ENCODE results near the gene SP2. TPM values are rescaled to one million over a fixed set of nuclear protein-coding genes. Genes with fewer than 3 reads are reported as not detected.

Gene SP2
- total and polyA plus RNA-seq, 3 experiments from 2014 or later: 13.4 to 22.1 (median 21.5) TPM

DNA sequence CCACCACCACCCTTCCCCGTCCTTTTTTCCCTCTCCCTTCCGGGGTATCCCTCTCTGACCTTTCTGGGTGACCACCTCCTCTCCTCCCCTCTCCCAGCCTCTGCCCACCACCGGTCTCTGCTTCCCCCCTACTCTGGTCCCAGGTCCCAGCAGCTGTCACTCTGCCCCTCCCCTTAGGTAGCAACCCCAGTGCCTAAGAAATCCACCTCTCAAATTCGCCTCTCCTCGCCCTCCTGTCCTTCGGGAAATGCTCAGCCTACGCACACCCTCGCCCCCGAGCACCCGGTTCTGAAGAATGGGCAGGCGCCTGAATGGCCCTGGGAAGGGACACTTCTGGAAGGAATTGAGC lies 44.3 kb upstream of the SP2 start:
- no peaks in the 10 kb centered on the region for H3K9me3 ChIP-seq (ENCODE audit: low read length)
- Mint-ChIP-seq H3K36me3 (no peaks in the 10 kb centered on the region), H3K27ac (no peak overlapping the region), H3K27me3 (peaks cover 51 to 84% of the 10 kb centered on the region in 2 donors), H3K9me3 (peaks cover 0 to 2% (median 0%) of the 10 kb centered on the region in 5 donors), H3K4me3 (peak overlapping the region in 5 of 7 donors; percentile 33 to 65 (median 46)), H3K4me1 (peaks cover 14 to 26% (median 18%) of the 10 kb centered on the region in 3 donors)
- no peaks in the 10 kb centered on the region for H3K36me3 ChIP-seq (ENCODE audit: insufficient read depth, low read length)
- no peak overlapping the region for H3K4me3 ChIP-seq (ENCODE audit: low read length)
- POLR2A ChIA-PET: no interaction called here
- H3K4me1 ChIP-seq (ENCODE audit: insufficient read depth, low read length): peaks cover 30% of the 10 kb centered on the region
- peak overlapping the region; percentile 39 for H3K27ac ChIP-seq (ENCODE audit: low read depth, low read length)
- CTCF ChIA-PET: interaction anchor here (1.0 to 14.0 kb wide), 2 partner anchors 11 to 38 kb away, joined by 4 to 314 read pairs; partner anchors contain the start of genes SCRN2 and SP2
- H3K27me3 ChIP-seq (ENCODE audit: insufficient read depth, low read length, poor library complexity, severe bottlenecking): peaks cover 60% of the 10 kb centered on the region
- no peak for DNase-seq

DNA sequence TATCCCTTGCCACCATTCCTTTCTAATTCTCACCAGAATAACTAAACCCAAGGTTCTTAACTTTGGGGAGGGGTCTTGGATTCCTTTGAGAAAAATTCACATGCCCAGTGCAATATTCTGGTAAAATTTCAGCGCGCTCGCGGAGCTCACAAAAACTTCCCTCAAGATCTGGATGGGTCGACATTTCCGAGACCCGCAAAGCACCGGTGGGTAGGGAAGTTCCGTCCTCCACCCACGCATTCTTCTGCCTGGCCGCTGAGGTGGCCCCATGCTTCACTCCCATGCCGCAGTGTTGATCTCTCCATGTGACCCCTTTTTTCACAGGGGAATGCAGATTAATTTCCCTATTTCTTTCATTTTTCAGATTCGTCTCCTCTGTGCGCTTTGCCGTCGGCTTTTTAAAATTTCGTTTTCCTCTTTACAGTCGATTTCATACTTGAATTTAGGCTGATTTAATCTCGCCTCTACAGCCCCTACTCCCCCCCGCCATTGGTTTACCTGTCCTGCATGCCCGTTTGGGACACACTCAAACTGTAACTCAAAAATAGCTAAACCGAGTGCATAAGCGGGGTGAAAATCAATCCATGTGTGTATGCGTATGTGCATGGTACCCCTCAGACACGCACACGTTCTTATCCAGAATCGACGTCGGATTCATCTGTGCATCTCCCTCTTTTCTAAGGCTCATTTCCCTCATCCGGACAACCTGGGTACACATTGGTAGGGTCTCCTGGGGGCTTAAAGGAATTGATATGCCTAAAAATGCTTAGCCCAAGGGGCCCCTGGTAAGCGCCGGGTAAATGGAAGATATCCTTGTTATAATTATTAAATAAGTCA lies 43.7 kb upstream of the SP2 start:
- Mint-ChIP-seq H3K36me3 (no peaks in the 10 kb centered on the region), H3K9me3 (peaks cover 0 to 2% (median 0%) of the 10 kb centered on the region in 5 donors), H3K4me3 (peak overlapping the region; percentile 13 to 65 (median 46)), H3K4me1 (peaks cover 14 to 20% (median 18%) of the 10 kb centered on the region in 3 donors), H3K27me3 (peaks cover 53 to 83% of the 10 kb centered on the region in 2 donors), H3K27ac (peak overlapping the region in 1 of 8 donors; percentile 39)
- ChIA-PET CTCF (interaction anchor here (0.6 to 14.0 kb wide), 3 partner anchors 10 to 38 kb away, joined by 3 to 314 read pairs (median 4); partner anchors contain the start of genes SCRN2 and SP2), POLR2A (no interaction called here)
- Histone ChIP-seq H3K9me3 (ENCODE audit: low read length) (no peaks in the 10 kb centered on the region), H3K27me3 (ENCODE audit: insufficient read depth, low read length, poor library complexity, severe bottlenecking) (peaks cover 54% of the 10 kb centered on the region), H3K36me3 (ENCODE audit: insufficient read depth, low read length) (no peaks in the 10 kb centered on the region), H3K4me1 (ENCODE audit: insufficient read depth, low read length) (peaks cover 25% of the 10 kb centered on the region), H3K27ac (ENCODE audit: low read depth, low read length) (peak overlapping the region; percentile 39), H3K4me3 (ENCODE audit: low read length) (no peak overlapping the region)
- no peak for DNase-seq

DNA sequence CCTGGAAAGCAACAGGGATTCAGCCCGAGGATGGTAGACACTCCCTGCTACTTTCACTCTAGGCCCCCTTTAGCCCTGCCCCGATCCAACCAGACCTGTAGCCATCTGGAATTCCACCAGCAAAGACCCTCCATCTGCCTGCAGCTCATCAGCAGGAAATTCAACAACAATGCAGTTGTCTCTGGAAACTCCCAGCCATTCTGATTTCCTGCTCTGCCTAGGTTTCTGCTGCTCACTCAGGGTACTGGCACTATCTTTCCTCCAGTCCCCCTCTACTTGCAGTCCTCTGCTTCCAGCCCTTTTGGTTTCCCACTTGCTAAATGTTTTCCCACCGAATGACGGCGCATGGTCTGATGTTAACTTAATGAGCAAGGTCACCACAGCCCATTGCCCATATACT lies 42.4 kb upstream of the SP2 start:
- Mint-ChIP-seq H3K4me3 (peak overlapping the region in 2 of 7 donors; percentile 9 to 26), H3K4me1 (peaks cover 14 to 19% (median 18%) of the 10 kb centered on the region in 3 donors), H3K9me3 (peaks cover 0 to 2% (median 0%) of the 10 kb centered on the region in 5 donors), H3K27me3 (peaks cover 52 to 79% of the 10 kb centered on the region in 2 donors), H3K36me3 (no peaks in the 10 kb centered on the region), H3K27ac (no peak overlapping the region)
- Histone ChIP-seq H3K27me3 (ENCODE audit: insufficient read depth, low read length, poor library complexity, severe bottlenecking) (peaks cover 41% of the 10 kb centered on the region), H3K4me1 (ENCODE audit: insufficient read depth, low read length) (peaks cover 19% of the 10 kb centered on the region), H3K36me3 (ENCODE audit: insufficient read depth, low read length) (no peaks in the 10 kb centered on the region), H3K9me3 (ENCODE audit: low read length) (no peaks in the 10 kb centered on the region), H3K27ac (ENCODE audit: low read depth, low read length) (no peak overlapping the region), H3K4me3 (ENCODE audit: low read length) (no peak overlapping the region)
- no peak for DNase-seq
- ChIA-PET POLR2A (no interaction called here), CTCF (interaction anchor here (1.9 to 14.0 kb wide), 2 partner anchors 12 to 36 kb away, joined by 6 to 314 read pairs; partner anchors contain the start of genes SCRN2 and SP2)

DNA sequence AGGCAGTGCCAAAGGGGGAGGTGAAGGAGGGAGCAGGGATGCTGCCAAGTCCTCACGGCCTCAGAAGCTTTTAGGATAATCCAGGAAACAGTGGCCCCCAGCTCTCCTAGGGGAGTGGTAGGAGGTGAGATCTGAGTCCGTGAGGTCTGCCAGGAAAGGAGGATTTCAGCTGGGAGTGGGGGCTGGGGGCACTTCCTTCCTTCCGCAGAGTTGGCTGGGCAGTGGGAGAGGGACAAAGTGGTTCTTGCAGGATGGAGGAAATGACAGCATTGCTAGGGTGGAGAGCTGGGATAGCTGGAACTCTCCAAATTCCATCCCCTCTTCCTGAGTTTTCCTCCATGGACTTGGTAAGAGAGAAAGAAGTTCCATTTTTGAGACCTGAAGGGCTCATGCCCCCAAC lies 40.3 kb upstream of the SP2 start:
- POLR2A ChIA-PET: no interaction called here
- H3K9me3 ChIP-seq (ENCODE audit: low read length): no peaks in the 10 kb centered on the region
- H3K36me3 ChIP-seq (ENCODE audit: insufficient read depth, low read length): no peaks in the 10 kb centered on the region
- peaks cover 21% of the 10 kb centered on the region for H3K27me3 ChIP-seq (ENCODE audit: insufficient read depth, low read length, poor library complexity, severe bottlenecking)
- CTCF ChIA-PET: interaction anchor here (1.2 to 1.7 kb wide), 5 partner anchors 14 to 41 kb away, joined by 3 to 4 read pairs (median 3); partner anchors contain the start of gene MRPL10
- H3K27ac ChIP-seq (ENCODE audit: low read depth, low read length): no peak overlapping the region
- Mint-ChIP-seq H3K27me3 (peaks cover 41 to 74% of the 10 kb centered on the region in 2 donors), H3K4me1 (peaks cover 8 to 13% (median 12%) of the 10 kb centered on the region in 3 donors), H3K4me3 (no peak overlapping the region), H3K9me3 (peaks cover 0 to 2% (median 0%) of the 10 kb centered on the region in 5 donors), H3K36me3 (no peaks in the 10 kb centered on the region), H3K27ac (no peak overlapping the region)
- peaks cover 12% of the 10 kb centered on the region for H3K4me1 ChIP-seq (ENCODE audit: insufficient read depth, low read length)
- DNase-seq: no peak
- no peak overlapping the region for H3K4me3 ChIP-seq (ENCODE audit: low read length)

DNA sequence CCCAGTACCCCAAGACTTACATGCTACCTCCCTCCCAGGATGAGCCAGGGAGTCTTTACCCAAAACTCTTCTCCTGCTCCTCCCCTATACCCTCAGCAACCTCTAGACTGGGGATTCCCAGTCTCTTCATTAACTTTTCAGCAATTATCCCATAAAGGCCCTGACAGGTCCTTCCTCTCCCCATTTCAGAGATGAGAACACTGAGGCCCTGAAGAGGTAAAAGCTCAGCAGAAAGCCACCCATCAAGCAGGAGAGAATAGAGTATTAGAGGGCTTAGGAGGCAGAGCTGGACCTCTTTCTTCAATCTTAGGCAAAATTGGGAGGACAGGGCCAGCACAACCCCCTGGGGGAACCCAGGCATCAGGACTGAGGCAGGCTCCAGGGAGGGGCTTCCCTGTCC lies 39.2 kb upstream of the SP2 start:
- no peaks in the 10 kb centered on the region for H3K9me3 ChIP-seq (ENCODE audit: low read length)
- Mint-ChIP-seq H3K4me3 (no peak overlapping the region), H3K4me1 (peaks cover 7 to 8% (median 8%) of the 10 kb centered on the region in 3 donors), H3K27me3 (peaks cover 36 to 71% of the 10 kb centered on the region in 2 donors), H3K9me3 (peaks cover 0 to 2% (median 0%) of the 10 kb centered on the region in 5 donors), H3K27ac (no peak overlapping the region), H3K36me3 (no peaks in the 10 kb centered on the region)
- POLR2A ChIA-PET: no interaction called here
- no peak overlapping the region for H3K27ac ChIP-seq (ENCODE audit: low read depth, low read length)
- no peak overlapping the region for H3K4me3 ChIP-seq (ENCODE audit: low read length)
- no peak for DNase-seq
- peaks cover 16% of the 10 kb centered on the region for H3K27me3 ChIP-seq (ENCODE audit: insufficient read depth, low read length, poor library complexity, severe bottlenecking)
- peaks cover 7% of the 10 kb centered on the region for H3K4me1 ChIP-seq (ENCODE audit: insufficient read depth, low read length)
- H3K36me3 ChIP-seq (ENCODE audit: insufficient read depth, low read length): no peaks in the 10 kb centered on the region
- CTCF ChIA-PET: interaction anchor here (1.2 to 1.7 kb wide), 2 partner anchors 15 to 40 kb away, joined by 3 read pairs; no protein-coding TSS in a partner anchor

DNA sequence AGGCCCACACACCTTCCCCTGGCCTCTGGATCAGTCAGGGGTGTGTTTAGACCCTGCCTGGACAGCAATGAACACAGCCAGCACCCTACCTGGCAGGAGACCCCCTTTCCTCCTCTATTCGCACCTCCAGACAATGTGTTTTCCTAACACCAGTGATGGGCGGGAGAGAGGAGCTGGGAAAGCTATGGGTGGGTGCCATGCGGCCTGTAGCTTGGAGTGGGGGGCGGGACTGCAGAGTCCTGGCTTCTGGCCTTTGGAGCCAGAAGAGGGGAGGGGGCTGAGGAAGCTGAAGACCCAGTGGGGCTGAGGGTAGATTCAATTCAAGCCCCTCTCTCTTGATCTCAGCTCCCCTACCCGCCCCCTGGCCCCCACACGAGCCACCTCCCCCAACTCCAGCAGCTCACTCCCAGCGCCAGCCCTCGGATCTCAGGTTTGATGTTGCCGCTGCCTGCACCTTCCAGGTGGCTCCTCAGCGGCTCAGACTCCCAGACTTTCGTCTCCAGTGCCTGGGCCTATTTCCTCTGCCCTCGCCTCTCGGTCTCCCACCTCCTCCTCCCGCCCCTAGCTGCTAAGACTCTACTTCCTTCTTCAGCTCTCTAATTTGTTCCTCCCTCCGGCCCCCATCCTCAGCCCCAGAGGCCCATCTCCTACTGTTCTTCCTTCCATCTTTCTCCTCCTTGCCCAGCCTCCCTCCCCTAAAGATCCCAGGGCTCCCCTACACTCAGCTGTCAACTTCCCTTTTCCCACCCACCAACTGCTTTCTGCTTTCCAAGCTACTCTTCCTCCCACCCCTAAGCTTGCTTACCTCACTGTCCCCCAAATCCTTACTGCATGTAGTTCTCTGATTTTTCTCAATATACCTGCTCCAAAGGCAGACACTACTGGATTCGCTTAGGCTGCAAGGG lies 38.2 kb upstream of the SP2 start:
- no peaks in the 10 kb centered on the region for H3K9me3 Mint-ChIP-seq
- POLR2A ChIA-PET: no interaction called here
- H3K27ac Mint-ChIP-seq: no peak overlapping the region
- CTCF ChIA-PET: interaction anchor here (1.7 to 2.6 kb wide), 2 partner anchors 32 to 39 kb away, joined by 3 to 12 read pairs; no protein-coding TSS in a partner anchor
- Histone ChIP-seq H3K4me1 (ENCODE audit: insufficient read depth, low read length) (peaks cover 3% of the 10 kb centered on the region), H3K9me3 (ENCODE audit: low read length) (no peaks in the 10 kb centered on the region), H3K4me3 (ENCODE audit: low read length) (no peak overlapping the region), H3K27ac (ENCODE audit: low read depth, low read length) (no peak overlapping the region), H3K36me3 (ENCODE audit: insufficient read depth, low read length) (no peaks in the 10 kb centered on the region), H3K27me3 (ENCODE audit: insufficient read depth, low read length, poor library complexity, severe bottlenecking) (peaks cover 6% of the 10 kb centered on the region)
- no peak for DNase-seq
- no peaks in the 10 kb centered on the region for H3K36me3 Mint-ChIP-seq
- H3K27me3 Mint-ChIP-seq: peaks cover 30 to 61% of the 10 kb centered on the region in 2 donors
- H3K4me3 Mint-ChIP-seq: no peak overlapping the region
- no peaks in the 10 kb centered on the region for H3K4me1 Mint-ChIP-seq

DNA sequence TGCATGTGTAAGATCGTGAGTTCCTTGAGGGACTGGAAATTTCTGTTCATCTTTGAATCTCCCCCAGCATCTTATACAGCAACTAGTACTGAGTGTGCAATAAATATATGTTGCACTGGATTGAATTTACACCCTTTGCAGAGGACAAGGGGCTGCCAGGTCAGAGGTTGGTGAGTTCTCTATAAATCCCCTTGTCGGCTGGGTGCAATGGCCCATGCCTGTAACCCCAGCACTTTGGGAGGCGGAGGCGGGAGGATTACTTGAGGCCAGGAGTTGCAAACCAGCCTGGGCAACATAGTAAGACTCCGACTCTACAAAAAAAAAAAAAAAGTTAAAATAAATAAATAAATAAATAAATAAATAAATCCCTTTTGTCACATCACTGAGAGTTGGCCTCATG lies 35.6 kb upstream of the SP2 start:
- H3K27me3 Mint-ChIP-seq: peaks cover 14 to 39% of the 10 kb centered on the region in 2 donors
- H3K9me3 Mint-ChIP-seq: no peaks in the 10 kb centered on the region
- Histone ChIP-seq H3K27ac (ENCODE audit: low read depth, low read length) (no peak overlapping the region), H3K36me3 (ENCODE audit: insufficient read depth, low read length) (no peaks in the 10 kb centered on the region), H3K4me1 (ENCODE audit: insufficient read depth, low read length) (peaks cover 16% of the 10 kb centered on the region), H3K27me3 (ENCODE audit: insufficient read depth, low read length, poor library complexity, severe bottlenecking) (no peaks in the 10 kb centered on the region), H3K4me3 (ENCODE audit: low read length) (no peak overlapping the region), H3K9me3 (ENCODE audit: low read length) (no peaks in the 10 kb centered on the region)
- POLR2A ChIA-PET: no interaction called here
- H3K4me3 Mint-ChIP-seq: no peak overlapping the region
- H3K36me3 Mint-ChIP-seq: peaks cover 0 to 2% (median 0%) of the 10 kb centered on the region in 3 donors
- CTCF ChIA-PET: interaction anchor here (3.9 kb wide), 1 partner anchor 18 kb away, joined by 15 read pairs; the partner anchor contains the start of gene SCRN2
- no peak overlapping the region for H3K27ac Mint-ChIP-seq
- peaks cover 0 to 3% (median 0%) of the 10 kb centered on the region in 3 donors for H3K4me1 Mint-ChIP-seq
- no peak for DNase-seq
